ENCODE data around the gene CHKA. TPM values are rescaled to one million over a fixed set of nuclear protein-coding genes. Genes with fewer than 3 reads are reported as not detected.
A peak's percentile ranks its signal among the peaks of the same experiment; 100 is the strongest.

The CHKA gene
- total and polyA plus RNA-seq, 9 of the 15 experiments (the other 6 are each of a cell fraction or from before 2014, with no cell fraction given) = 3.6 to 37.0 (median 30.2) TPM

GRCh38 chr11:68040101-68040956 is 80.9 kb downstream of the CHKA start (continued):
- TF ChIP-seq STAT6 (CRISPR knock-in tag; IDR thresholded peaks at IDR 0.05) (no peak), TEAD1 (CRISPR knock-in tag; IDR thresholded peaks at IDR 0.05) (no peak), ZBTB26 (CRISPR knock-in tag; IDR thresholded peaks at IDR 0.05) (no peak), ZNF224 (CRISPR knock-in tag; IDR thresholded peaks at IDR 0.05) (no peak), MED1 (CRISPR knock-in tag; IDR thresholded peaks at IDR 0.05; ENCODE audit: borderline replicate concordance) (no peak), MYNN (IDR thresholded peaks at IDR 0.05) (0 out of 2 replicates have a peak, but pooled peaks have one; percentile 36), MYNN (CRISPR knock-in tag; IDR thresholded peaks at IDR 0.05) (no peak), ZNF696 (CRISPR knock-in tag; conservative IDR thresholded peaks at IDR 0.05) (no peak), MEIS2 (IDR thresholded peaks at IDR 0.05; ENCODE audit: partially characterized antibody) (no peak), TEAD4 (IDR thresholded peaks at IDR 0.05; ENCODE audit: low read length) (no peak), TEAD4 (CRISPR knock-in tag; IDR thresholded peaks at IDR 0.05; ENCODE audit: borderline replicate concordance) (no peak), BRF1 (IDR thresholded peaks at IDR 0.05; ENCODE audit: borderline replicate concordance, extremely low read depth, insufficient read length) (no peak), ZKSCAN3 (CRISPR knock-in tag; IDR thresholded peaks at IDR 0.05) (no peak), RB1 (IDR thresholded peaks at IDR 0.05; ENCODE audit: low read depth) (no peak), MNT (conservative IDR thresholded peaks at IDR 0.05) (no peak), ATF3 (IDR thresholded peaks at IDR 0.05) (no peak), ATF3 (CRISPR knock-in tag; conservative IDR thresholded peaks at IDR 0.05) (no peak), NCOR1 (IDR thresholded peaks at IDR 0.05) (no peak; the same call in 1 of the 2 replicates), TEAD2 (tag; IDR thresholded peaks at IDR 0.05) (no peak), ZSCAN29 (IDR thresholded peaks at IDR 0.05) (no peak), KLF6 (CRISPR knock-in tag; IDR thresholded peaks at IDR 0.05; ENCODE audit: borderline replicate concordance) (no peak)
